ENCODE results near the gene SET.
"Not testable (repeated sequence)": the region's sequence is repeated elsewhere in the genome, so short reads cannot be mapped to it uniquely, and the experiment has no call there.

SET gene

GRCh38 chr9:128688501-128689292 lies at the start of gene SET:
TSS of gene SET (plus strand) at chr9:128689222. CDS start at chr9:128689583, 361 bp downstream.
- DNase-seq (ENCODE audit: low read depth in 2 of 3, low spot score in 2 of 3): peak; percentile 80 to 94 (median 85)

- DNase-seq (ENCODE audit: low read depth in 2 of 3, low spot score in 2 of 3): no peak
Observed at GRCh38 chr9:128640603-128641002, 48.4 kb upstream of the SET start.

- DNase-seq (ENCODE audit: low read depth in 2 of 3, low spot score in 2 of 3): no peak
Observed at GRCh38 chr9:128642675-128643245, 46.3 kb upstream of the SET start.

- DNase-seq (ENCODE audit: low read depth in 2 of 3, low spot score in 2 of 3): no peak
Observed at GRCh38 chr9:128643519-128644300, 45.3 kb upstream of the SET start.

- peak; percentile 40 to 46 (median 42) for DNase-seq (ENCODE audit: low read depth in 2 of 3, low spot score in 2 of 3)
Observed at GRCh38 chr9:128648206-128648605, 40.8 kb upstream of the SET start.

GRCh38 chr9:128651798-128652197 lies 37.2 kb upstream of the SET start:
- no peak for DNase-seq (ENCODE audit: low read depth in 2 of 3, low spot score in 2 of 3)

GRCh38 chr9:128653908-128654307 lies 35.1 kb upstream of the SET start:
- no peak for DNase-seq (ENCODE audit: low read depth in 2 of 3, low spot score in 2 of 3)

- no peak for DNase-seq (ENCODE audit: low read depth in 2 of 3, low spot score in 2 of 3)
Observed at GRCh38 chr9:128654481-128654880, 34.5 kb upstream of the SET start.

- DNase-seq (ENCODE audit: low read depth in 2 of 3, low spot score in 2 of 3): peak; percentile 88 to 97 (median 96)
Observed at GRCh38 chr9:128656416-128657343, 32.3 kb upstream of the SET start, which contains the start of gene DYNC2I2. TSS of gene DYNC2I2 (minus strand) at chr9:128656847. CDS start at chr9:128656726, 121 bp downstream.

- no peak for DNase-seq (ENCODE audit: low read depth in 2 of 3, low spot score in 2 of 3)
Observed at GRCh38 chr9:128657344-128657704, 31.7 kb upstream of the SET start.

GRCh38 chr9:128657796-128658195 lies 31.2 kb upstream of the SET start:
- no peak for DNase-seq (ENCODE audit: low read depth in 2 of 3, low spot score in 2 of 3)

- DNase-seq (ENCODE audit: low read depth in 2 of 3, low spot score in 2 of 3): not testable (repeated sequence)
Observed at GRCh38 chr9:128666481-128666941, 22.5 kb upstream of the SET start.

- DNase-seq (ENCODE audit: low read depth in 2 of 3, low spot score in 2 of 3): no peak
Observed at GRCh38 chr9:128669786-128670185, 19.2 kb upstream of the SET start.

- DNase-seq (ENCODE audit: low read depth in 2 of 3, low spot score in 2 of 3): no peak
Observed at GRCh38 chr9:128675382-128675781, 13.6 kb upstream of the SET start.

- DNase-seq (ENCODE audit: low read depth in 2 of 3, low spot score in 2 of 3): no peak
Observed at GRCh38 chr9:128677794-128678193, 11.2 kb upstream of the SET start.

- no peak for DNase-seq (ENCODE audit: low read depth in 2 of 3, low spot score in 2 of 3)
Observed at GRCh38 chr9:128683340-128684064, 5.5 kb upstream of the SET start.

GRCh38 chr9:128684065-128684324 lies 5.0 kb upstream of the SET start:
- no peak for DNase-seq (ENCODE audit: low read depth in 2 of 3, low spot score in 2 of 3)

- peak in 2 of 3 experiments; percentile 50 to 55 for DNase-seq (ENCODE audit: low read depth in 2 of 3, low spot score in 2 of 3)
Observed at GRCh38 chr9:128684325-128685199, 4.5 kb upstream of the SET start.

All from activated CD8-positive, alpha-beta memory T cell treated with anti-CD3 and anti-CD28 coated beads for 48 hours (primary cell).